Muscle of leg (tissue), 11 donors: Measurements from ENCODE around the gene ST3GAL3. TPM values are rescaled to one million over a fixed set of nuclear protein-coding genes. Genes with fewer than 3 reads are reported as not detected.

ENCODE experiments used
- DNase-seq: peaks from one replicate; pipeline ENCODE4 v3.0.0; 2013
- H3K27ac ChIP-seq: one replicate; pipeline ENCODE4 v1.5.1; 2013; ENCODE audit warnings: mild to moderate bottlenecking, low read length, control low read depth
- H3K27me3 ChIP-seq: one replicate; pipeline ENCODE4 v1.6.1; 2013; ENCODE audit warnings: low read length; ENCODE audit not compliant: control insufficient read depth, insufficient read depth
- H3K36me3 ChIP-seq: one replicate; pipeline ENCODE4 v1.6.1; 2013; ENCODE audit warnings: low read length; ENCODE audit not compliant: control insufficient read depth, insufficient read depth
- H3K4me1 ChIP-seq: one replicate; pipeline ENCODE4 v1.6.1; 2013; ENCODE audit warnings: low read length; ENCODE audit not compliant: control insufficient read depth, insufficient read depth
- H3K4me3 ChIP-seq: one replicate; pipeline ENCODE4 v1.5.1; 2013; ENCODE audit warnings: low read length, control low read depth
- H3K9me3 ChIP-seq: replicated peaks from 2 replicates; pipeline ENCODE4 v1.6.1; 2013; ENCODE audit warnings: low read depth, low read length; ENCODE audit not compliant: control insufficient read depth
- WGBS: methylation state at CpG from one replicate; pipeline ENCODE4 v1.1.5; 2013; ENCODE audit warnings: missing lambda C conversion rate; ENCODE audit not compliant: insufficient coverage; 5-methylcytosine and 5-hydroxymethylcytosine counted together
- polyA plus RNA-seq, 8 donors: library from polyadenylated mRNA; unstranded; fragments of 120-200 nt; gene quantifications; one replicate each; pipeline versions ENCODE4 v1.2.1 to v1.2.3, GENCODE V29; 2013; ENCODE audit warnings: inconsistent platforms in 1 of 8, low replicate concordance in 1 of 8; ENCODE audit not compliant: insufficient read length in 8 of 8, insufficient read depth in 1 of 8
- total RNA-seq: library from RNA; stranded (reverse); fragments of 120-200 nt; gene quantifications from one replicate; pipeline ENCODE4 v1.2.4, GENCODE V29; 2013

The ST3GAL3 gene
- total and polyA plus RNA-seq, 9 donors: 21.5 to 34.9 (median 32.6) TPM

DNA sequence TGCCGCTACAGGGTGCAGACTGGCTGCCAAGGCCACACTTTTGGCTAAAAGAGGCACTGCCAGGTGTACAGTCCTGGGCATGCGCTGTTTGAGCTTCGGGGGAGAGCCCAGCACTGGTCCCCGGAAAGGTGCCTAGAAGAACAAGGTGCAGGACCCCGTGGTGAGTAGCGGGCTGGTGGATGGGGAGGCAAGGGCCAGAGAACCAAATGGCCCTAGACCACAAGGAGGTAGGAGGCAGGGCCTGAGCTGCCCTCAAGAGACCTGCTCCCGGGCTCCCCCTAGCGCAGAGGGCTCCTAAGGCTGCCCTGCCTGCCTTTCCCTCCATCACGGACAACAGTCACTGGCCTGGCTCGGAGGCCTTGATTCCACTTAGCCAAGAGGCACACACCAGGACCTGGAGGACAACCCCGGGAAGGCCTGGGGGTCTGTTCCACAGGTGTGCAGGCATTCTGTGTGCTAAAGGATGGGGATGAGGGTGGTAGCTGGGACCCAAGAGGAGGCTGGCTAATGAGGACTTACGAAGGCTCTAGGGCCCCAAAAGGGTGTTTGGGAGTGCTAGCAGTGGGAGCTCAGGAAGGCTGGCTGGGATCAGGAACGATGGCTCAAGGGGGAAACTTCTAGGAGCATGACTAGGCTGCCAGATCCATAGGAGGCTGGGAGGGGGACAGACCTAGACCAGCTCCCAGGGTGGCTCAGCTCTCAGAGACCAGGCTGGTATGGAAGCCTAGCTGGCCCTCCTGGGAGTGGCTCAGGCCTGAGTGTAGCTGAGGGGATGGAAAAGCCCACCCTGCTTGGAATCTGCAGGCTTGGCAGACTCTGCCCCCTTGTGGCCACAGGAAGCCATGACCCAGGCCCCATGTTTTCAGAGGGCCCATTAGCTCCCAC lies 227.0 kb downstream of the ST3GAL3 start:
- H3K27ac ChIP-seq: no peak overlapping the region
- H3K9me3 ChIP-seq: no peaks in the 10 kb centered on the region
- peaks cover 39% of the 10 kb centered on the region for H3K4me1 ChIP-seq
- peaks cover 10% of the 10 kb centered on the region for H3K36me3 ChIP-seq
- WGBS: 21% methylated on average over 13 of the region's 13 CpGs
- H3K27me3 ChIP-seq: peaks cover 26% of the 10 kb centered on the region
- DNase-seq: peak; percentile 72
- peak overlapping the region; percentile 40 for H3K4me3 ChIP-seq

DNA sequence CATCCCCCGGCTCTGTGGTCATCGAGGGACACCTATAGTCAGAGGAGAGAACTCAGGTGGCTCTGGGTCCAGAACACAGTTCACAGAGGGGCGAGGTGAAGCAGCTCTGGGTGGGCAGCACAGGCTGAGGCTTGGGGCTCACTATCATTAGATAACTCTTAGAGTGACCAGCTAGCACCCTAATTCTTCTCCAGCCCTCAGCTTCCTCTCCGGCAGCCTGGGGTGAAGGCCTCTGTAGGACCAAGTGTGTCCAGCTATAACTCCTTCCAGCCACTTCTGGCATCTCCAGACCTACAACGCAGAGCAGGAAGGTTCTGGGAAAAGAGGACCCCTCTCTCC lies 227.6 kb downstream of the ST3GAL3 start:
- no peak overlapping the region for H3K27ac ChIP-seq
- 30% methylated on average over 4 of the region's 5 CpGs for WGBS
- H3K9me3 ChIP-seq: no peaks in the 10 kb centered on the region
- H3K4me1 ChIP-seq: peaks cover 40% of the 10 kb centered on the region
- DNase-seq: no peak
- peaks cover 26% of the 10 kb centered on the region for H3K27me3 ChIP-seq
- no peak overlapping the region for H3K4me3 ChIP-seq
- H3K36me3 ChIP-seq: peaks cover 8% of the 10 kb centered on the region

DNA sequence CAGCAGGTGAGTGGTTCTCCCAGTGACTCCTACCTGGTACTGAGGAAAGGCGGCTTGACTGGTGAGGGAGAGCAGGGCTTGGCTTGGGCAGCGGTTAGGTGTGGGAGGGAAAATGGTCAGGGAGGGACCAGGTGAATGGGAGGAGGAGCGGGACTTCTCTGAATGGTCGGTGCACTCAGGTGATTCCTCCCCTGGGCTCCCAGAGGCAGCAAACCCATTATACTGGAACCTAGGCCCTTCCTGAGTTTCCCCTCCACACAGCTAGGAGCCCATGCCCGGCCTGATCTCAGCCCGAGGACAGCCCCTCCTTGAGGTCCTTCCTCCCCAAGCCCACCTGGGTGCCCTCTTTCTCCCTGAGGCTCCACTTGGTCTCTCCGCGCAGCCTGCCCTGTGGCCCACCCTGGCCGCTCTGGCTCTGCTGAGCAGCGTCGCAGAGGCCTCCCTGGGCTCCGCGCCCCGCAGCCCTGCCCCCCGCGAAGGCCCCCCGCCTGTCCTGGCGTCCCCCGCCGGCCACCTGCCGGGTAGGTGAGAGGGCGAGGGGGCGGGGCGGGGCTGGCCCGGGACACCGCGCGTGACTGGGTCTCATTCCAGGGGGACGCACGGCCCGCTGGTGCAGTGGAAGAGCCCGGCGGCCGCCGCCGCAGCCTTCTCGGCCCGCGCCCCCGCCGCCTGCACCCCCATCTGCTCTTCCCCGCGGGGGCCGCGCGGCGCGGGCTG lies 228.5 kb downstream of the ST3GAL3 start:
- 7% methylated on average over 42 of the region's 48 CpGs for WGBS
- peaks cover 26% of the 10 kb centered on the region for H3K27me3 ChIP-seq
- H3K4me3 ChIP-seq: no peak overlapping the region
- no peaks in the 10 kb centered on the region for H3K9me3 ChIP-seq
- DNase-seq: no peak
- H3K27ac ChIP-seq: no peak overlapping the region
- H3K4me1 ChIP-seq: peaks cover 40% of the 10 kb centered on the region
- no peaks in the 10 kb centered on the region for H3K36me3 ChIP-seq

DNA sequence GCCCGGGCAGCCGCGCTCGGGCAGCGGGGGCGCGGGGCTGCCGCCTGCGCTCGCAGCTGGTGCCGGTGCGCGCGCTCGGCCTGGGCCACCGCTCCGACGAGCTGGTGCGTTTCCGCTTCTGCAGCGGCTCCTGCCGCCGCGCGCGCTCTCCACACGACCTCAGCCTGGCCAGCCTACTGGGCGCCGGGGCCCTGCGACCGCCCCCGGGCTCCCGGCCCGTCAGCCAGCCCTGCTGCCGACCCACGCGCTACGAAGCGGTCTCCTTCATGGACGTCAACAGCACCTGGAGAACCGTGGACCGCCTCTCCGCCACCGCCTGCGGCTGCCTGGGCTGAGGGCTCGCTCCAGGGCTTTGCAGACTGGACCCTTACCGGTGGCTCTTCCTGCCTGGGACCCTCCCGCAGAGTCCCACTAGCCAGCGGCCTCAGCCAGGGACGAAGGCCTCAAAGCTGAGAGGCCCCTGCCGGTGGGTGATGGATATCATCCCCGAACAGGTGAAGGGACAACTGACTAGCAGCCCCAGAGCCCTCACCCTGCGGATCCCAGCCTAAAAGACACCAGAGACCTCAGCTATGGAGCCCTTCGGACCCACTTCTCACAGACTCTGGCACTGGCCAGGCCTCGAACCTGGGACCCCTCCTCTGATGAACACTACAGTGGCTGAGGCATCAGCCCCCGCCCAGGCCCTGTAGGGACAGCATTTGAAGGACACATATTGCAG lies 229.3 kb downstream of the ST3GAL3 start:
- peak; percentile 52 for DNase-seq
- peaks cover 40% of the 10 kb centered on the region for H3K4me1 ChIP-seq
- no peak overlapping the region for H3K4me3 ChIP-seq
- H3K27me3 ChIP-seq: peaks cover 26% of the 10 kb centered on the region
- no peaks in the 10 kb centered on the region for H3K9me3 ChIP-seq
- WGBS: 7% methylated on average over 56 of the region's 56 CpGs
- no peak overlapping the region for H3K27ac ChIP-seq
- H3K36me3 ChIP-seq: no peaks in the 10 kb centered on the region

DNA sequence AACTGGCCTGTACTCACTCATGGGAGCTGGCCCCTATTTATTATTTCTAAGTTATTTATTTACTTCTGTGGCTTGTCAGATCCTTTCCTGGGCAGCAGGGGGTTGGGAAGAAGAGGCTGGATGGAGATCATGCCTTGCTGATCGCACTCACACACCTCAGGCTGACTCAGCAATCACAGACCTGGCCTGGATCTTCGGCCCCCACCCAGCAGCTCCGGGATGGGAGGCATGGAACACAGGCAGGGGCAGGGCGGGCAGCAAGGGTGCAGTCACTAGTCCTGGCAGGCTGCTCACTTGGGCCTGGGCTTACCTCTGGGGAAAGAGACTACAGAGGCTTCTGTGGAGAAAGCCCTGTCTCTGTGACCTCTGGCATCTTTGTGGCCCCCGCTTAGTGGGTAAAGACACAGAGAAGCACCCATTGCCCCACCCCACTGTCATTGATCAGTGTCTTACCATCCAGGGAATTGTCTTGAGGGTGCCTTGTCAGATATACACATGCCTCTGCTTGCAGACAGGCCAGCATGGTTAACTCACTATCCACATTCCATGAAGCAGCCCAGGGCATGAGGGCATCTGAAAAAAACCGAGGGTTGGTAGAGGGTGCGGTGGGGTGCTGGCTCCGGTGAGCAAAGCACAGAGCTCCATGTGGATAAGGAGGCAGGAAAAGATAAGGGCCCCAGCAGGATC lies 230.0 kb downstream of the ST3GAL3 start:
- DNase-seq: no peak
- Histone ChIP-seq H3K9me3 (no peaks in the 10 kb centered on the region), H3K27me3 (peaks cover 26% of the 10 kb centered on the region), H3K36me3 (no peaks in the 10 kb centered on the region), H3K27ac (no peak overlapping the region), H3K4me3 (no peak overlapping the region), H3K4me1 (peaks cover 40% of the 10 kb centered on the region)
- 92% methylated on average over 4 of the region's 8 CpGs for WGBS

DNA sequence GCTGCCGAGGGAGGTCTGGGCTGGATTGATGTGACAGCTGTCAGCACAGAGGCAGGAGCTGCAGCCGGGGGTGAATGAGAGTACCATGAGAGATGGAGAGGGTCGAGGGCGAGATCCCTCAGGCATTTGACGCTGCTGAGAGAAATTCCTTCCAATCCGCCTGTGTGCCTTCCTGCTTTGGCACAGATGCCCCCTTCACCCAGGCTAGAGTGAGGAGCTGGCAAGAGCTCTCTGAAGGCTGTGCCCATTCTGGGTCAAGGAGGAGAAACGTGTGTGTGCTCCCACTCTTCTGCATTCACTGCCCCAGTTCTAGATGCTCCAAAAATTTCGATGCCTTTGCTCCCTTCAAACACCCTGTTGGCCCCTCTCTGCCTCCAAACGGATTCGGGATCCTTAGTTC lies 231.0 kb downstream of the ST3GAL3 start:
- WGBS: 56% methylated on average over 10 of the region's 10 CpGs
- H3K4me1 ChIP-seq: peaks cover 31% of the 10 kb centered on the region
- H3K27ac ChIP-seq: no peak overlapping the region
- H3K36me3 ChIP-seq: peaks cover under 1% of the 10 kb centered on the region
- no peak overlapping the region for H3K4me3 ChIP-seq
- no peak for DNase-seq
- H3K27me3 ChIP-seq: peaks cover 21% of the 10 kb centered on the region
- no peaks in the 10 kb centered on the region for H3K9me3 ChIP-seq

DNA sequence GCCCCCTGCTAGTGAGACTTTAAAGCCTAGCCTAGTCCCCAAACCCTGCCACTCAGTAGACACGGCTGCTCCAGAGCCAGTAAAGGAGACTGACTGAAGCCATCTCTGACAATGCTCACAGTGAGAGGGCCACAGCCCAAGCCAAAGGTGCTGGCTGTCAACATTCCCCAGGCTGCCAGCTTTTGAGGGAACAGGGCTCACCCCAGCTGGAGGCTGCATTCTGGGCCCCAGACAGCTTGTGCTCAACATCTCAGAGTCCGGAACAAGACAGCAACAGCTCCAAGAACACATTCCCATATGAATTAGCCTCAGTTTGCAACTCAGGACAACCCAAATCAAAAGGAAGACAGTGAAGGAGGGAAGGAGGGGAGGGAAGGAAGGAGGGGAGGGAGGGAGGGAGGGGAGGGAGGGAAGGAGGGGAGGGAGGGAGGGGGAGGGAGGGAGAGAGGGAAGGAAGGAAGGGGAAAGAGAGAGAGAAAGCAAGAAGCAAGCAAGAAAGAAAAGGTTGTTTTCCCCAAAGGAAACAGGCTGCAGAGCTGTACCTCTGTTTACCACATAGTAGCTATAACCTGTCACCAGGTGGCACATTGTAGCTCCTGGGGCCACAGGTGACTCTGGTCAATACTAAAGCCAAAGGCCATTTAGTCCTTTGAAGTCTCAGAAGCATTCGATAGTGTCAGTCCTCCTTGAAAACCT lies 231.7 kb downstream of the ST3GAL3 start:
- peaks cover 3% of the 10 kb centered on the region for H3K36me3 ChIP-seq
- DNase-seq: peak; percentile 75
- no peaks in the 10 kb centered on the region for H3K9me3 ChIP-seq
- no peak overlapping the region for H3K4me3 ChIP-seq
- peaks cover 25% of the 10 kb centered on the region for H3K4me1 ChIP-seq
- WGBS: 38% methylated on average over 2 of the region's 3 CpGs
- H3K27ac ChIP-seq: no peak overlapping the region
- H3K27me3 ChIP-seq: peaks cover 16% of the 10 kb centered on the region

DNA sequence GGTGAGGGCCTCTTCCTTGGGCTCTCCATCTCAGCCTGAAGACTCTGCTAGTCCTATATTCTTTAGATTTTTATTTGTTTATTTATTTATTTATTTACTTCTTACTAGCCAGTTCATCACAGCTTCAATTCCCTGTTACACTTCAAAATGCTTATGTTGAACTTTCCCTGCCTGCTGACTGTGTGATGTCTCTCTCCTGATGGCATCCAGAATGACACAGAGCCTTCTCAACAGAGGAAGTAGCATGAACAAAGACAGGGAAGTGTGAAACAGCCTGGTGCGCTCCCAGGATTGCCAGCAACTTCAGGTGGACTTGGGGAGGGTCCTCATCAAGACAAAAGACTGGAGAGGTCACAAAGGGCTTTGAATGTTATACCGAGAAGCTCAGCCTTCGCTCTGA lies 235.1 kb downstream of the ST3GAL3 start:
- WGBS: 84% methylated on average over 3 of the region's 3 CpGs
- H3K27me3 ChIP-seq: no peaks in the 10 kb centered on the region
- no peak for DNase-seq
- H3K27ac ChIP-seq: no peak overlapping the region
- no peak overlapping the region for H3K4me3 ChIP-seq
- H3K4me1 ChIP-seq: peaks cover 22% of the 10 kb centered on the region
- H3K9me3 ChIP-seq: no peaks in the 10 kb centered on the region
- peaks cover 3% of the 10 kb centered on the region for H3K36me3 ChIP-seq

DNA sequence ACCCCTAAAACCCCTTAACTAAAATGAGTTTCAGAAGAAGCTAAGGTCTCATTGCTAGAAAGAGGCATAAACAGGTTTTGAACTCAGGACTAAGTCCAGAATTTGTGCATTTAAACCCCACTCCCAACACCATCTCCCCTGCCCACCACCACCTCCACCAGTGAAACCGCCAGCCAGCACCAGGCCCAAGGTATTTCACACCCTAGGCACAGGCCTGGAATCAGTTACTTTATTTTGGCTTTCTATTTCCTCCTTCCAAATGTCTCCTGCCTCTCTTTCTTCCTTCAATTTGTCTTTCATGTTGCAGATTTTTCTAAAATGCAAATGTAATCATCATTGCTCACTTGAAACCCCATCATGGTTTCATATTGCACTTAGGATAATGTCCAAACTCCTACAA lies 237.5 kb downstream of the ST3GAL3 start:
- H3K9me3 ChIP-seq: no peaks in the 10 kb centered on the region
- peaks cover 36% of the 10 kb centered on the region for H3K4me1 ChIP-seq
- H3K4me3 ChIP-seq: no peak overlapping the region
- DNase-seq: no peak
- 100% methylated on average over 1 of the region's 1 CpG for WGBS
- peaks cover 8% of the 10 kb centered on the region for H3K36me3 ChIP-seq
- H3K27ac ChIP-seq: no peak overlapping the region
- no peaks in the 10 kb centered on the region for H3K27me3 ChIP-seq
